HEK293 (cell line): ENCODE data around the gene ADAMTSL5.
A peak's percentile ranks its signal among the peaks of the same experiment; 100 is the strongest.

Experiments
- GFI1B ChIP-seq: fragments of 450-650 bp; formaldehyde crosslinking; IDR thresholded peaks from 2 replicates; pipeline ENCODE4 v1.5.1; 2016; ENCODE audit warnings: missing biosample characterization, missing genetic modification characterization
- HOXD13 ChIP-seq: sonication (generic); formaldehyde crosslinking; IDR thresholded peaks from 2 replicates; pipeline ENCODE4 v1.8.0; 2022; ENCODE audit warnings: missing genetic modification reagents, borderline replicate concordance
- IKZF3 ChIP-seq: fragments of 450-650 bp; IDR thresholded peaks from 2 replicates; pipeline ENCODE4 v1.5.0; 2018; ENCODE audit warnings: missing biosample characterization, mild to moderate bottlenecking, missing genetic modification characterization, moderate library complexity
- KLF7 ChIP-seq: fragments of 450-650 bp; formaldehyde crosslinking; IDR thresholded peaks from 2 replicates; pipeline ENCODE4 v1.5.1; 2016; ENCODE audit warnings: missing biosample characterization, missing genetic modification characterization, borderline replicate concordance
- OVOL3 ChIP-seq: fragments of 450-650 bp; formaldehyde crosslinking; IDR thresholded peaks from 2 replicates; pipeline ENCODE4 v1.5.1; 2016; ENCODE audit warnings: missing biosample characterization, missing genetic modification characterization
- PRDM2 ChIP-seq: fragments of 450-650 bp; formaldehyde crosslinking; IDR thresholded peaks from 2 replicates; pipeline ENCODE4 v1.5.1; 2016; ENCODE audit warnings: missing biosample characterization, missing genetic modification characterization, borderline replicate concordance
- REST ChIP-seq: fragments of 450-650 bp; formaldehyde crosslinking; IDR thresholded peaks from 2 replicates; pipeline ENCODE4 v1.5.1; 2016; ENCODE audit warnings: missing biosample characterization, missing genetic modification characterization
- SP2 ChIP-seq: fragments of 450-650 bp; formaldehyde crosslinking; IDR thresholded peaks from 2 replicates; pipeline ENCODE4 v1.5.1; 2016; ENCODE audit warnings: missing biosample characterization, missing genetic modification characterization
- ZBTB8A ChIP-seq: fragments of 450-650 bp; formaldehyde crosslinking; IDR thresholded peaks from 2 replicates; pipeline ENCODE4 v1.5.1; 2016; ENCODE audit warnings: missing biosample characterization, missing genetic modification characterization
- ZFP37 ChIP-seq: fragments of 450-650 bp; formaldehyde crosslinking; IDR thresholded peaks from 2 replicates; pipeline ENCODE4 v1.5.1; 2016; ENCODE audit warnings: missing biosample characterization, missing genetic modification characterization
- ZNF248 ChIP-seq: fragments of 450-650 bp; formaldehyde crosslinking; IDR thresholded peaks from 2 replicates; pipeline ENCODE4 v1.5.1; 2017; ENCODE audit warnings: missing biosample characterization, missing genetic modification characterization
- ZNF292 ChIP-seq: fragments of 450-650 bp; formaldehyde crosslinking; IDR thresholded peaks from 2 replicates; pipeline ENCODE4 v1.5.1; 2016; ENCODE audit warnings: low read depth, missing biosample characterization, missing genetic modification characterization, borderline replicate concordance
- ZNF324 ChIP-seq: fragments of 450-650 bp; formaldehyde crosslinking; IDR thresholded peaks from 2 replicates; pipeline ENCODE4 v1.5.1; 2016; ENCODE audit warnings: missing biosample characterization, missing genetic modification characterization
- ZNF350 ChIP-seq: fragments of 450-650 bp; formaldehyde crosslinking; IDR thresholded peaks from 2 replicates; pipeline ENCODE4 v1.5.0; 2017; ENCODE audit warnings: missing biosample characterization, mild to moderate bottlenecking, missing genetic modification characterization
- ZNF544 ChIP-seq: fragments of 450-650 bp; formaldehyde crosslinking; IDR thresholded peaks from 2 replicates; pipeline ENCODE4 v1.5.0; 2017; ENCODE audit warnings: missing biosample characterization, missing genetic modification characterization
- ZNF654 ChIP-seq: fragments of 450-650 bp; formaldehyde crosslinking; IDR thresholded peaks from 2 replicates; pipeline ENCODE4 v1.5.1; 2016; ENCODE audit warnings: low read depth, missing biosample characterization, missing genetic modification characterization
- ZNF677 ChIP-seq: fragments of 450-650 bp; IDR thresholded peaks from 2 replicates; pipeline ENCODE4 v1.5.0; 2018; ENCODE audit warnings: missing biosample characterization, mild to moderate bottlenecking, missing genetic modification characterization, moderate library complexity
- TF ChIP-seq, protein P1 (sequence below): fragments of 450-650 bp; formaldehyde crosslinking; IDR thresholded peaks from 2 replicates; pipeline ENCODE4 v1.5.1; 2016; ENCODE audit warnings: missing biosample characterization, missing genetic modification characterization
- TF ChIP-seq, protein P2 (sequence below): fragments of 450-650 bp; formaldehyde crosslinking; IDR thresholded peaks from 2 replicates; pipeline ENCODE4 v1.5.1; 2016; ENCODE audit warnings: missing biosample characterization, missing genetic modification characterization
- TF ChIP-seq, protein P3 (sequence below): fragments of 450-650 bp; formaldehyde crosslinking; IDR thresholded peaks from 2 replicates; pipeline ENCODE4 v1.5.1; 2016; ENCODE audit warnings: missing biosample characterization, missing genetic modification characterization
- TF ChIP-seq, protein P4 (sequence below): fragments of 450-650 bp; formaldehyde crosslinking; IDR thresholded peaks from 2 replicates; pipeline ENCODE4 v1.5.1; 2016; ENCODE audit warnings: missing biosample characterization, missing genetic modification characterization

The ADAMTSL5 gene

DNA sequence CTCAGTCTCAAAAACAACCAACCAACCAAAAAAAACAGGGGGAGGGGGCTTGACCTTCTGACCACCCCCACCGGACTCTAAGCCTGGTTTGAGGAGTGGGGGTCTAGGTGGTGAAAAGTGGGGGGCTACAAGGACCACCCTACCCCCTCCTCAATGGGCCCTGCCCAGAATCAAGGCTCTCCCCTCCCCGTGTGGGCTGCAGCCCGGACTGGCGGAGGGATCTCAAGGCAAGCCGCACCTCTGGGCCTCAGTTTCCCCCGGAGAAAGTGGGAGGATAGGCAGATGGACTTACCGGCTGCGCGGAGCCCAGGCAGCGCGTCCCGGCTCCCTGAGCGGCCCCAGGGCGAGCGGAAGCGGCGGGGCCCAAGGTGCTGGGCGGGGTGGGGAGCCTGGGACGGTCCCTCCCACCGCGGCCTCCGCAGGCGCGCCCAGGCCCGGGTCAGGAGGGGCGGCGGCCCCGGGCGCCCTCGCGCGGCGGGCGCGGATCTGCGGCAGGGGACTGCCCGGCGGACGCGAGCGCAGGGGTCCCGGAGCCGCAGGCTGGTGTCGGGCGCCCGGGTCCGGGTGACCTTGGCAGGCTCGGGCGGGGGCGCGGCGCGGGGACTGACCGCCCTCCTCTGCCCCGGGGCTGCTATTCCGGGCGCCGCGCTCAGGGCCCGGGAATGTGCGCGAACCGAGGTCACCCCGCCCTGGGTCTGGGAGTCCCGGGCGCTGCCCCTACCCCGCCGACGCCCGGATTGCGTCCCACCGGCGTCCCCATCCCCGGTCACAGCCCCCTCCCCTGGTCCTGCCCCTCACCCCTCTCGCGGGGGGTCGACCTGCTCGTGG is at the start of gene ADAMTSL5 (continued):
- TF ChIP-seq PRDM2 (tag by site-specific recombination) = no peak
- TF ChIP-seq ZBTB8A (tag by site-specific recombination) = peak; percentile 42; the same call in 1 of the 2 replicates
- no peak for TF ChIP-seq ZNF544 (tag by site-specific recombination)
- no peak for TF ChIP-seq OVOL3 (tag by site-specific recombination)
- no peak for TF ChIP-seq GFI1B
- TF ChIP-seq, protein P1, sequence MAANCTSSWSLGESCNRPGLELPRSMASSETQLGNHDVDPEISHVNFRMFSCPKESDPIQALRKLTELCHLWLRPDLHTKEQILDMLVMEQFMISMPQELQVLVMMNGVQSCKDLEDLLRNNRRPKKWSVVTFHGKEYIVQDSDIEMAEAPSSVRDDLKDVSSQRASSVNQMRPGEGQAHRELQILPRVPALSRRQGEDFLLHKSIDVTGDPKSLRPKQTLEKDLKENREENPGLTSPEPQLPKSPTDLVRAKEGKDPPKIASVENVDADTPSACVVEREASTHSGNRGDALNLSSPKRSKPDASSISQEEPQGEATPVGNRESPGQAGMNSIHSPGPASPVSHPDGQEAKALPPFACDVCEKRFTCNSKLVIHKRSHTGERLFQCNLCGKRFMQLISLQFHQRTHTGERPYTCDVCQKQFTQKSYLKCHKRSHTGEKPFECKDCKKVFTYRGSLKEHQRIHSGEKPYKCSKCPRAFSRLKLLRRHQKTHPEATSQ (tag by site-specific recombination) = peak; percentile 48; the same call in 1 of the 2 replicates
- TF ChIP-seq KLF7 (tag by site-specific recombination) = peak; percentile 67
- TF ChIP-seq, protein P2, sequence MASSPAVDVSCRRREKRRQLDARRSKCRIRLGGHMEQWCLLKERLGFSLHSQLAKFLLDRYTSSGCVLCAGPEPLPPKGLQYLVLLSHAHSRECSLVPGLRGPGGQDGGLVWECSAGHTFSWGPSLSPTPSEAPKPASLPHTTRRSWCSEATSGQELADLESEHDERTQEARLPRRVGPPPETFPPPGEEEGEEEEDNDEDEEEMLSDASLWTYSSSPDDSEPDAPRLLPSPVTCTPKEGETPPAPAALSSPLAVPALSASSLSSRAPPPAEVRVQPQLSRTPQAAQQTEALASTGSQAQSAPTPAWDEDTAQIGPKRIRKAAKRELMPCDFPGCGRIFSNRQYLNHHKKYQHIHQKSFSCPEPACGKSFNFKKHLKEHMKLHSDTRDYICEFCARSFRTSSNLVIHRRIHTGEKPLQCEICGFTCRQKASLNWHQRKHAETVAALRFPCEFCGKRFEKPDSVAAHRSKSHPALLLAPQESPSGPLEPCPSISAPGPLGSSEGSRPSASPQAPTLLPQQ (tag by site-specific recombination) = no peak
- TF ChIP-seq, protein P3, sequence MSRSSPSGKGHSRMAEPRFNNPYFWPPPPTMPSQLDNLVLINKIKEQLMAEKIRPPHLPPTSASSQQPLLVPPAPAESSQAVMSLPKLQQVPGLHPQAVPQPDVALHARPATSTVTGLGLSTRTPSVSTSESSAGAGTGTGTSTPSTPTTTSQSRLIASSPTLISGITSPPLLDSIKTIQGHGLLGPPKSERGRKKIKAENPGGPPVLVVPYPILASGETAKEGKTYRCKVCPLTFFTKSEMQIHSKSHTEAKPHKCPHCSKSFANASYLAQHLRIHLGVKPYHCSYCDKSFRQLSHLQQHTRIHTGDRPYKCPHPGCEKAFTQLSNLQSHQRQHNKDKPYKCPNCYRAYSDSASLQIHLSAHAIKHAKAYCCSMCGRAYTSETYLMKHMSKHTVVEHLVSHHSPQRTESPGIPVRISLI = no peak
- no peak; the same call in 1 of the 2 replicates for TF ChIP-seq SP2 (tag by site-specific recombination)
- TF ChIP-seq, protein P4, sequence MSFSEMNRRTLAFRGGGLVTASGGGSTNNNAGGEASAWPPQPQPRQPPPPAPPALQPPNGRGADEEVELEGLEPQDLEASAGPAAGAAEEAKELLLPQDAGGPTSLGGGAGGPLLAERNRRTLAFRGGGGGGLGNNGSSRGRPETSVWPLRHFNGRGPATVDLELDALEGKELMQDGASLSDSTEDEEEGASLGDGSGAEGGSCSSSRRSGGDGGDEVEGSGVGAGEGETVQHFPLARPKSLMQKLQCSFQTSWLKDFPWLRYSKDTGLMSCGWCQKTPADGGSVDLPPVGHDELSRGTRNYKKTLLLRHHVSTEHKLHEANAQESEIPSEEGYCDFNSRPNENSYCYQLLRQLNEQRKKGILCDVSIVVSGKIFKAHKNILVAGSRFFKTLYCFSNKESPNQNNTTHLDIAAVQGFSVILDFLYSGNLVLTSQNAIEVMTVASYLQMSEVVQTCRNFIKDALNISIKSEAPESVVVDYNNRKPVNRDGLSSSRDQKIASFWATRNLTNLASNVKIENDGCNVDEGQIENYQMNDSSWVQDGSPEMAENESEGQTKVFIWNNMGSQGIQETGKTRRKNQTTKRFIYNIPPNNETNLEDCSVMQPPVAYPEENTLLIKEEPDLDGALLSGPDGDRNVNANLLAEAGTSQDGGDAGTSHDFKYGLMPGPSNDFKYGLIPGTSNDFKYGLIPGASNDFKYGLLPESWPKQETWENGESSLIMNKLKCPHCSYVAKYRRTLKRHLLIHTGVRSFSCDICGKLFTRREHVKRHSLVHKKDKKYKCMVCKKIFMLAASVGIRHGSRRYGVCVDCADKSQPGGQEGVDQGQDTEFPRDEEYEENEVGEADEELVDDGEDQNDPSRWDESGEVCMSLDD (tag by site-specific recombination) = peak; percentile 65; the same call in 1 of the 2 replicates
- TF ChIP-seq ZNF248 = no peak
- TF ChIP-seq IKZF3 = peak; percentile 57
- no peak for TF ChIP-seq ZNF324 (tag by site-specific recombination)
- no peak for TF ChIP-seq ZNF350 (tag by site-specific recombination)
- TF ChIP-seq HOXD13 = no peak
- TF ChIP-seq ZNF677 (tag by site-specific recombination) = 0 out of 2 replicates have a peak, but pooled peaks have one; percentile 34
- TF ChIP-seq ZNF292 (tag by site-specific recombination) = no peak
- TF ChIP-seq REST (tag by site-specific recombination) = no peak
- no peak for TF ChIP-seq ZFP37 (tag by site-specific recombination)
- TF ChIP-seq ZNF654 (tag by site-specific recombination) = no peak
